Measurements from ENCODE around the gene FNDC10. TPM values are rescaled to one million over a fixed set of nuclear protein-coding genes. Genes with fewer than 3 reads are reported as not detected.

The FNDC10 gene
- polyA plus RNA-seq, 1 experiment: 1.4 TPM

DNA sequence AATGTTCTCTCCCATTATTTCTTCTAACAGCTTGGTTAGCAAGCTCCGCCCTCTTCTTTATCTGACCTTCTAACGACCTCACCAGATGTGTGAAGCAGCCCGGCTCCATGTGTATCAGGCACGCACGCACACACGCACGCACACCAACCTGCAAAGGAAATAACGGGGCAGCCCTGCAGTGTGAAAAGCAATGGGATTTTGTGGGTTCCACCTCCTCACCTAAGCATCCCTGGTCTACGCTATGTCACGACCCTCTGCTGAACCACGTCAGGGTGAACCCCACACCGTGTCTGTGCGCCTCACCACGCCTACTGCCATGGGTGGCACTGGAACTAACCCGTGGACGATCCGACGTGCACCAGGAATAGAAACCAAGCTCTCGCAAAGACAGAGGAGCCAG lies 35.7 kb downstream of the FNDC10 start:
- Histone ChIP-seq H3K27ac (ENCODE audit: low read depth, low read length) (no peak overlapping the region), H3K27me3 (ENCODE audit: control insufficient read depth, insufficient read depth, low read length) (no peaks in the 10 kb centered on the region), H3K4me3 (ENCODE audit: low read depth, low read length) (no peak overlapping the region), H3K9me3 (ENCODE audit: control insufficient read depth, insufficient read depth, low read length) (no peaks in the 10 kb centered on the region)
- DNase-seq (ENCODE audit: low read depth, low spot score): no peak
- ChIA-PET POLR2A (no interaction called here), CTCF (no interaction called here)
- TF ChIP-seq, protein P1, sequence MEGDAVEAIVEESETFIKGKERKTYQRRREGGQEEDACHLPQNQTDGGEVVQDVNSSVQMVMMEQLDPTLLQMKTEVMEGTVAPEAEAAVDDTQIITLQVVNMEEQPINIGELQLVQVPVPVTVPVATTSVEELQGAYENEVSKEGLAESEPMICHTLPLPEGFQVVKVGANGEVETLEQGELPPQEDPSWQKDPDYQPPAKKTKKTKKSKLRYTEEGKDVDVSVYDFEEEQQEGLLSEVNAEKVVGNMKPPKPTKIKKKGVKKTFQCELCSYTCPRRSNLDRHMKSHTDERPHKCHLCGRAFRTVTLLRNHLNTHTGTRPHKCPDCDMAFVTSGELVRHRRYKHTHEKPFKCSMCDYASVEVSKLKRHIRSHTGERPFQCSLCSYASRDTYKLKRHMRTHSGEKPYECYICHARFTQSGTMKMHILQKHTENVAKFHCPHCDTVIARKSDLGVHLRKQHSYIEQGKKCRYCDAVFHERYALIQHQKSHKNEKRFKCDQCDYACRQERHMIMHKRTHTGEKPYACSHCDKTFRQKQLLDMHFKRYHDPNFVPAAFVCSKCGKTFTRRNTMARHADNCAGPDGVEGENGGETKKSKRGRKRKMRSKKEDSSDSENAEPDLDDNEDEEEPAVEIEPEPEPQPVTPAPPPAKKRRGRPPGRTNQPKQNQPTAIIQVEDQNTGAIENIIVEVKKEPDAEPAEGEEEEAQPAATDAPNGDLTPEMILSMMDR (IDR thresholded peaks at IDR 0.05; ENCODE audit: low read depth, low read length): no peak

DNA sequence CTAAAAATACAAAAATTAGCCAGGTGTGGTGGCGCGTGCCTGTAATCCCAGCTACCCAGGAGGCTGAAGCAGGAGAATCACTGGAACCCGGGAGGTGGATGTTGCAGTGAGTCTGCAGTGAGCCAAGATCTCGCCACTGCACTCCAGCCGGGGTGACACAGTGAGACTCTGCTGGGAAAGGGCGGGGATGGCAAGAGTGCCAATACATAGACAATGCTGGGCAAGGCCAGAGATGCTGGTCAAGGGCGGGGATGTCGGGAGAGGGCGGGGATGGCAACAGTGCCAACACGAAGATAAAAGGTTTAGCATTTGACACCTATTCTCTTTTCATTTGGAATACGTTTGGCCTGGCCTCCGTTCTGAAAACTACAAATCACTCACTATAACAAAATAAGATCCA lies 36.2 kb downstream of the FNDC10 start:
- Histone ChIP-seq H3K27me3 (ENCODE audit: control insufficient read depth, insufficient read depth, low read length) (no peaks in the 10 kb centered on the region), H3K27ac (ENCODE audit: low read depth, low read length) (no peak overlapping the region), H3K9me3 (ENCODE audit: control insufficient read depth, insufficient read depth, low read length) (no peaks in the 10 kb centered on the region), H3K4me3 (ENCODE audit: low read depth, low read length) (no peak overlapping the region)
- no peak for DNase-seq (ENCODE audit: low read depth, low spot score)
- ChIA-PET POLR2A (no interaction called here), CTCF (no interaction called here)
- TF ChIP-seq, protein P1 (IDR thresholded peaks at IDR 0.05; ENCODE audit: low read depth, low read length): no peak

DNA sequence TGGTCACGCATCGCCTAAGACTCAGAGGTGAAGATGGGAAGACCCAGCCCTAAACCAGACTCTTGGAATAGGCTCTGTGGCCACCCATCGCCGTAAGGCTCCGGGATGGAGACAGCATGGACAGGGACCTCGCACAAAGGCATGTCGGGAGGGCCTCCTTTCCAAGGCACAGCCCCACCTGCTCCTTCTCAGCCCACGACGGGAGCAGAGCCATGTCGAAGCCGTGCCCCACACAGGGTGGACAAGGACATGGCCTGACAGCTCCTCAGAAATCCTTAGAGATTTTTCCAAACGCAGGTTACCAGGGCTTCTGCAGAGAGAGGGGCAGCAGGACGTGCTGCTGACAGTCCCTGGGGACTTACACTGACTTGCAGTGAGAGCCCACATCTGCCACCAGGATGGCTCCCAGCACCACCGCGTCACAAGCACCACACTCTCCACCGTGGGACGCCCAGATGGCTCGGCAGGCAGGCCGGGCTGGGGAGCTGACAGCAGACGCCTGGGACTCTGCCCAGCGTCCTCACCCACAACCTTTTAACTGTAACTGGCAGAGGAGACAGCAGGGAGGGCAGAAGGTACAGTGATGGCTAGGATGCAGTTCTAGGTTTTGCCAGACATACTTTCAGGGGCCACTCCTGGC lies 37.3 kb downstream of the FNDC10 start:
- TF ChIP-seq, protein P1 (IDR thresholded peaks at IDR 0.05; ENCODE audit: low read depth, low read length): no peak
- Histone ChIP-seq H3K27ac (ENCODE audit: low read depth, low read length) (no peak overlapping the region), H3K4me3 (ENCODE audit: low read depth, low read length) (no peak overlapping the region), H3K9me3 (ENCODE audit: control insufficient read depth, insufficient read depth, low read length) (no peaks in the 10 kb centered on the region), H3K27me3 (ENCODE audit: control insufficient read depth, insufficient read depth, low read length) (no peaks in the 10 kb centered on the region)
- POLR2A ChIA-PET: interaction anchor here (0.6 kb wide), 1 partner anchor 70 kb away, joined by 3 read pairs; no protein-coding TSS in a partner anchor
- no peak for DNase-seq (ENCODE audit: low read depth, low spot score)
- CTCF ChIA-PET: interaction anchor here (0.6 kb wide), 2 partner anchors 13 to 58 kb away, joined by 3 read pairs; no protein-coding TSS in a partner anchor

DNA sequence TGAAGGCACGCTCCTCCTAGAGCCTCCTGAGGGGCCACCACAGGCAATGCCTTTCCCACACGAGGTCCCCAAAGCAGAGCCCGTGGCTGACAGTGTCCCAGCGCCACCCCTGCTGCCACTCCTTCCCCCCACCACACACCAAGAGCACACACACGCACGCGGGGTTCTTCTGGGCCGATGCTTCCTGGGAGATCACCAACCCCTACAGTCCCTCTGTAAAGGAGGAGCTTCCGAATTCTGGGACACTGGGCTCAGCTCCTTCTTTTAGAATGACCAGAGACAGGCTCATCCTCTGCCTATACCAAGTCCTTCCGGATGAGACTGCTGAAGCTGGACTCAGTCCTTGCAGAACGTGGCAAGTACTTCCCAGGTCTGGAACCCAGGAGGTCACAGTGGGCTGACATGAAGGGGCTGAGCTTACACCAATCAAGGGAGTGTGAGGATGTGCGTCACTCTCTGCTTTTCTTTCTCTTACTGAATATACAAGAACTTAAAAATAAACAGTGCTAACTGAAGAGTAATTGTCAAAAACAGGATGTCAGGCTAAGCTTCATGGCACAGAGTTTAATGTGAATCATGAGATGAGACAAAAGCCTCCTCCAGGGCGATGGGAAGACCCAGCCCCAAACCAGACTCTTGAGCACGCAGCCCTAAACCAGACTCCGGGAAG lies 38.0 kb downstream of the FNDC10 start:
- TF ChIP-seq, protein P1 (IDR thresholded peaks at IDR 0.05; ENCODE audit: low read depth, low read length): no peak
- ChIA-PET CTCF (no interaction called here), POLR2A (interaction anchor here (0.5 kb wide), 1 partner anchor 15 kb away, joined by 15 read pairs; no protein-coding TSS in a partner anchor)
- no peaks in the 10 kb centered on the region for H3K27me3 ChIP-seq (ENCODE audit: control insufficient read depth, insufficient read depth, low read length)
- no peaks in the 10 kb centered on the region for H3K9me3 ChIP-seq (ENCODE audit: control insufficient read depth, insufficient read depth, low read length)
- no peak for DNase-seq (ENCODE audit: low read depth, low spot score)
- no peak overlapping the region for H3K4me3 ChIP-seq (ENCODE audit: low read depth, low read length)
- H3K27ac ChIP-seq (ENCODE audit: low read depth, low read length): no peak overlapping the region

DNA sequence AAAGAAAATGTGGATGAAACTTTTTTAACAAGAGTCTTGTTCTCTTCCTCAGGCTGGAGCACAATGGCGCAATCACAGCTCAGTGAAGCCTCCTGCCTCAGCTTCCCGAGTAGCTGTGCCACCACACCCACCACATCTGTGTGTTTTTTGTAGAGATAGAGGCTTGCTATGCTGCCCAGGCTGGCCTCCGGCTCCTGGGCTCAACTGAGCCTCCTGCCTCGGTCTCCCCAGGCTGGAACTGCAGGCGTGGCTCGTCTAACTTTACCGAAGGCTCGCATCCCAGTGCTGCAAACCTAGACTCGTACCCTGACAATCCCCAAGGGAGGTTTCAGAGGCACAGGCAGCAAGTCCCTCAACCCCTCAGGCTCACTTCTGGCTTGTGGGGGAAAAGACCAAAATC lies 39.8 kb downstream of the FNDC10 start:
- ChIA-PET CTCF (no interaction called here), POLR2A (no interaction called here)
- Histone ChIP-seq H3K4me3 (ENCODE audit: low read depth, low read length) (no peak overlapping the region), H3K9me3 (ENCODE audit: control insufficient read depth, insufficient read depth, low read length) (no peaks in the 10 kb centered on the region), H3K27me3 (ENCODE audit: control insufficient read depth, insufficient read depth, low read length) (no peaks in the 10 kb centered on the region), H3K27ac (ENCODE audit: low read depth, low read length) (no peak overlapping the region)
- TF ChIP-seq, protein P1 (IDR thresholded peaks at IDR 0.05; ENCODE audit: low read depth, low read length): no peak
- no peak for DNase-seq (ENCODE audit: low read depth, low spot score)
